Iris pigment epithelial cell (primary cell): ENCODE data around the gene PCGF3.
"Not testable (repeated sequence)": the region's sequence is repeated elsewhere in the genome, so short reads cannot be mapped to it uniquely, and the experiment has no call there.

Source experiments
- DNase-seq: peaks from one replicate; pipeline ENCODE4 v3.0.0-alpha.2; 2011; ENCODE audit warnings: low read depth

The PCGF3 gene

DNA sequence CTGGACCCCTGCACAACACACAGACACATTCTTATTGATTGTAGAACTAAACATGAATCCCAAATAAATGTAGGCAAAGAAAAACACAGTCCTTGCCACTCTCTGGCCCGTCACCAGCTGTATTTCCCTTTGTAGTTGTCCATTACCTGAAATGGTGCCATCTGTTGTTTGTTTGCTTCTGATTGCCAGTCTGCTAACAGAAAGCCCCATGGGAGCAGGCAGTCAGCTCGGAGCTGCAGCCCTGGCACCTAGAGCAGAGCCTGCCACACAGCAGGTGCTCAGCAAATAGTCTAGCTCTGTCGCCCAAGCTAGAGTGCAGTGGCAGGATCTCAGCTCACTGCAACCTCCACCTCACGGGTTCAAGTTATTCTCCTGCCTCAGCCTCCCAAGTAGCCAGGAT, 91.4 kb downstream of the PCGF3 start:
- no peak for DNase-seq

DNA sequence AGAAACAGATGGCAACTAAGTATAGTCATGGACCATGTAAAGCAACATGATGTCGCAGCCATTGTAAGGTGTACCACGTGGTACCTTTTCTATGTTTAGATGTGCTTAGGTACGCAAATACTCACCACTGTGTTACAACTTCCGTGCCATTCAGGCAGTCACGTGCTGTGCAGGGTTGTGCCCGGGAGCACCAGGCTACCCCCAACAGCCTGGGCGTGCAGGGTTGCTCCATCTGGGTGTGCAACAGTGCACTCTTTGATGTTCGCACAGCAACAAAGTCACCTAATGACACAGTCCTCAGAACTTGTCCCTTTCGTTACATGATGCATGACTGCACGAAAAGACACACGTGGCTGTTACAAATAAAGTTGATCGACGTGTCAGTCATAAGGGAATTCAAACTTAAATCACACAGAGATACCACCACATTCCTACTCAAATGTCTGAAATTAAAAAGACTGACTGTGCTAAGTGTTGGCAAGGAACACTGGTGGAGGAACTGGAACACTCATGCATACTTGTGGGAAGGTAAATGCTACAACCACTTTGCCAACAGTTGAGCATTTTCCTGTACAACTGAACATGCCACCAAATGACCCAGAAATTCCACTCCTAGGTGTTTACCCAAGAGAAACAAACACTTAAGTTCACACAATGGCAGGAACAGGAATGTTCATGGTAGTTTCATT, 95.9 kb downstream of the PCGF3 start:
- DNase-seq: no peak

GRCh38 chr4:803884-804283, 98.3 kb downstream of the PCGF3 start:
- no peak for DNase-seq

DNA sequence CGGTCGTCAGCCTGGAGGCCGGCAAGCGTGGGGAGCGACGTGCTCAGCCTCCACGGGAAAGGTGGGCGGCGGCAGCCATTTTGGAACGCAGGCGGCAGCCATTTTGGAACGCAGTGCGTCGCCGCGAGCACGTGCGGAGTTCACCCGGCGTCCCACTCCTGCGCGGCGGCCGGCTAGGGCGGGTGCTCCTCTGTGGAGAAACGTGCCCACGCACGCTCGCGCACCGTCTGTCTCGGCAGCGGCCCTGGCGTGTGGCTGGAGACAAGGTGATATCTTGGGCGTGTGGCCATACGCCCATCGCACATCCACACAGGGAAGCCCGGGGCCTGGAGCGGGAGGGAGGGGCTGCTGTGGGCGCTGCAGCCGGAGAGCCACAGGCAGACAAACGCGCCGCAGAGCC, 99.2 kb downstream of the PCGF3 start:
- DNase-seq: no peak

GRCh38 chr4:806979-807378, 101.3 kb downstream of the PCGF3 start:
- DNase-seq: not testable (repeated sequence)

- no peak for DNase-seq
Measured at GRCh38 chr4:807792-808191, 102.2 kb downstream of the PCGF3 start.

- no peak for DNase-seq
Measured at GRCh38 chr4:808860-809570, 103.4 kb downstream of the PCGF3 start.

DNA sequence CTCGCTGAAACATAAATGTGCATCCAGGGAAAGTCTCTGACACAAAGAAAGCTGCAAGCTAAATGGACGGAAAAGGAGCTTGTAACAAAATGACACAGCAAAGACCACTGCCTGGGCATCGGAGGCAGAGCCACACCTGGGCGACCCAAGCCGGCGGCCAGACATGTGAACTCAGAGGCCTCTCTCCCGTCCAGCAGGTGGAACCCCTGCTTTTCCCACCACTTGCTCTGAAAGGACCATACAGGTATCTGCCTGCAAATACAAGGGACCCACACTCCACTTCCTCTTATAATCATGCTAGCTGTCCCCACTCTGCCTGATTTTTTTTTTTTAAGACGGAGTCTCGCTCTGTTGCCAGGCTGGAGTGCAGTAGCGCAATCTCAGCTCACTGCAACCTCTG, 108.3 kb downstream of the PCGF3 start:
- DNase-seq: no peak

- DNase-seq: no peak
Measured at GRCh38 chr4:814312-814850, 108.7 kb downstream of the PCGF3 start.

GRCh38 chr4:815464-816146, 110.0 kb downstream of the PCGF3 start:
- no peak for DNase-seq

DNA sequence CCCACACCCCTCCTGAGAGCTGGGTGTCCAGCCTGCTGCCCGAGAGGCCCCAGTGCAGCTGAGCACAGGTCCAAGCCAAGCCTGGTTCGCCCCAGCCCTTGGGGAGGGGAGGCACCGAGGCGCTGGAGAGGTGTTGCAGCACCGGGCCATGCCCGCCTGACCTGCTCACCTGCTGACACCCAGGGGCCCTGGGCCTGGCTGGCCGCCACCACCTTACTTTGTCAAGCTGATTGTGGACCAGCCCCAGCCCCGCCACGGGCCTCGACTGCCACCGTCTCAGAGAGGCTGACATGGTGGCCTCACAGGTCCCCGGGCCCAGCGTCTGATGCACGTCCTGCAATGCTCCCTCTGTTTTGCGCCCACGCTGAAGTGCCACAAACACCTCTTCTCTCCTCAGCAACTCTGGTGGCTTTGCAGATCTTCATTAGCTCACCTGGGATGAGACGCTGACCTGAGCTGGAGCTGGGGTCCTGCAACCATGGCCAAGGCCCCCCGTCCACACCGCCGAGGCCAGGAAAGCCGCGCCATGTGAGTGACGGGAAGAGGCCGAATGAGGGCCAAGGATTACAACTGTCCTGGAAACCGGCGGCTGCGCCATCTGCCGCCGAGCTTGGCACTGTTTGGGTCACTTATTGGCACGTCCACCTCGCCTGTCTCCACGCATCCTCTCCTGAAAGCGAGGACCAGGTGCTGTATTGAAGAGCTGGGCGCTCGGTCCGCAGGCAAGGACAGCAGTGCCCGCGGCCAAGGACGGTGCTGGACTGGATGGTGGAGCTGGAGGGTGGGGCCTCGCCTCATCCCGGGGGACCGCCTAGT, 112.7 kb downstream of the PCGF3 start:
- no peak for DNase-seq

DNA sequence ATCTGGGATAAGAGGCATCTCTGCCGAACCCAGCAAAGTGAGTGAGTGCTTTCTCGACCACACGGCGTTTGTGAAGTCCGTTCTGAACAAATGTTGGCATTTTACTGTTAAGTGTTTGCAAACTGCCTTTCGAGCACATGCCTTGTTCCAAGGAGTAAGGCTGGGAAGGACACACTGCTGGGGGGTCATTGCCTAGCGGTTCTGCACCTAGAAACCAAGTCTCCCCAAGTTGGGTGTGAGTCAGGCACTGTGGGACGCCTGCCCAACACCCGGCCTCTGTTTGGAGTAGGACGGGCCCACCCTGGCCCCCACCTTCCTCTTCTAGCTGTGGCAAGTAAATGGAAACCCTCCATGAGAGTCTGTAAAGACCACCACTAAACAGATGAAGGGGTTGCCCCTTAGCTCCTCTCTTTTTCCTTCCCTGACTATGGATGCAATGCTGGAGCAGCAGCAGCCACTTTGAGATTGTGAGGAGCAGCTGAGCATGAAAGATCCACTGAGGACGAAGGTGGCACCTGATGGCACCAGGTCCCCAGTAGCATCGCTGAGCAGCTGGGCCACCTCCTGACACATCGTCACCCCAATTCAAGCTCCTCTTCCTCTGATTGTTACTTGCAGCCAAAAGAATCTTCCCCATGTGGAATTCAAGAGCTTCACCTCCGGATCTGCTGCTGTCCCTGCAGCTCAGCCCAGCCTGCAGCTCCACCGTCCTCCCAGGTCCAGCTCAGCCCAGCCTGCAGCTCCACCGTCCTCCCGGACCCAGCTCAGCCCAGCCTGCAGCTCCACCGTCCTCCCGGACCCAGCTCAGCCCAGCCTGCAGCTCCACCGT, 114.0 kb downstream of the PCGF3 start:
- no peak for DNase-seq
